LHCN-M2 (cell line): Measurements from ENCODE around the gene ZC3H11A. TPM values are rescaled to one million over a fixed set of nuclear protein-coding genes. Genes with fewer than 3 reads are reported as not detected.

ENCODE experiments used
- DNase-seq: peaks from one replicate; pipeline ENCODE4 v3.0.0-alpha.2; 2012; ENCODE audit warnings: low read depth
- total RNA-seq: library from RNA; depleted of rRNA; stranded (reverse); fragments of >200 nt; gene quantifications from 2 replicates; pipeline ENCODE4 v1.2.3, GENCODE V29; 2014; rRNA removed

Gene ZC3H11A
- total RNA-seq, 1 experiment from 2014 or later, result 68.9 TPM

DNA sequence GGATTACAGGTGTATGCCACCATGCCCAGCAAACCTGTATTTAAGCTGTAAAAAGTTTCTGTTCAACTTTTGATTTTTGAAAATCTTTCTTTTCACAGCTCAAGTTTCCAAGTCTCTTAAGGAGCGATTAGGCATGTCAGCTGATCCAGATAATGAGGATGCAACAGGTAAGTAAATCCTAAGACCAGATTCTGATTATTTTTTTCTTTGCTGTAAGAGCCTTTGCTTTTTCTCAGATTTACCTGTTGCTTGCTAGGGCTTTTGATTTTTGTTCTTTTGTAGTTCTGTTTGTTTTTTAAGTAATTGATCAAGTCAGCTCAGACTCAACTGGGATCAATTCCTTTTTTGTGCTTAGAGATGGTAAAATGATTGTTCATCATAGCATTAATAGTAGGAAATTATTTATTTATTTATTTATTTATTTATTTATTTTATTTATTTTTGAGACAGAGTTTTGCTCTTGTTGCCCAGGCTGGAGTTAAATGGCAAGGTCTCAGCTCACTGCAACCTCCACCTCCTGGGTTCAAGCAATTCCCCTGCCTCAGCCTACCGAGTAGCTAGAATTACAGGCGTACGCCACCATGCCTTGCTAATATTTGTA lies 44.9 kb downstream of the ZC3H11A start:
- DNase-seq, result no peak

DNA sequence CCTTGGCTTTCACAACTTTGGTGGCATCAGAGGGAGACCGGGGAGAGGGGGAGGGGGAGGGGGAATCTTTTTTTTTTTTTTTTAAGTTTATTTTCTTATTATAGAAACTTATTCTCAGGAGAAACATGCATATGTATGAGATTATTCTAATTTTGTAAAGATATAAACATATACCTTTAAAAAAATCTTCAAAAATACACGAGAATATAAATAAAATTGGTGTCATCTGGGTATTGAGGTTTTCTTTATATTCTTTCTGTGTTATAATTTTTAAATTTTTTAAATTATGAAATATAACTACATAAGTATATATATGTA lies 47.1 kb downstream of the ZC3H11A start:
- no peak for DNase-seq

DNA sequence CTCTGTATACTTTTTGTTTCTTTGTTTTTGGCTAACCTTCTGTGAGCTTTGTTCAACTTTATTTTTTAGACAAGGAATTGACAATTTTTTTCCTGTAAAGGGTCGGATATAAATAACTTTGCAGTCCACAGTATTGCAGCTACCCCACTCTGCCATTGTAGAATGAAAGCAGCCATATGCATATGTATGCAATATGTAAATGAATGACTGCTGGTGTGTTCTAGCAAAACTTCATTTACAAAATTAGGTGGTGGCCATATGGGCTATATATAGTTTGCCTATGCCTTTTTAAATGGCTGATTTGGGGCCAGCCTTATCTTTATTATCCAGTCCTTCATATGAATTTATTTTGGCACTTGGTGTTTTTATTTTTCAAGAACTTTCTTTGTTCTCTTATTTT lies 48.0 kb downstream of the ZC3H11A start:
- DNase-seq, result no peak

Other genes with a start within 250 kb of the ZC3H11A start
- 24.8 and 25.8 TPM in 2 replicates for gene ATP2B4, start 168.8 kb upstream of the ZC3H11A start, total RNA-seq
- not detected in 2 replicates for gene LAX1, start 30.4 kb upstream of the ZC3H11A start, total RNA-seq
- 8.2 and 10.5 TPM in 2 replicates for gene ZBED6, start within 50 bp of the ZC3H11A start, total RNA-seq
- 56.7 and 59.2 TPM in 2 replicates for gene SNRPE, start 66.0 kb downstream of the ZC3H11A start, total RNA-seq